Effector CD8-positive, alpha-beta T cell (primary cell): Measurements from ENCODE around the gene FOXN3.
"Not testable (repeated sequence)": the region's sequence is repeated elsewhere in the genome, so short reads cannot be mapped to it uniquely, and the experiment has no call there.

Experiments used
- DNase-seq: peaks from one replicate; lab custom pipeline; 2025; lab: John Stamatoyannopoulos, UW

The FOXN3 gene

DNA sequence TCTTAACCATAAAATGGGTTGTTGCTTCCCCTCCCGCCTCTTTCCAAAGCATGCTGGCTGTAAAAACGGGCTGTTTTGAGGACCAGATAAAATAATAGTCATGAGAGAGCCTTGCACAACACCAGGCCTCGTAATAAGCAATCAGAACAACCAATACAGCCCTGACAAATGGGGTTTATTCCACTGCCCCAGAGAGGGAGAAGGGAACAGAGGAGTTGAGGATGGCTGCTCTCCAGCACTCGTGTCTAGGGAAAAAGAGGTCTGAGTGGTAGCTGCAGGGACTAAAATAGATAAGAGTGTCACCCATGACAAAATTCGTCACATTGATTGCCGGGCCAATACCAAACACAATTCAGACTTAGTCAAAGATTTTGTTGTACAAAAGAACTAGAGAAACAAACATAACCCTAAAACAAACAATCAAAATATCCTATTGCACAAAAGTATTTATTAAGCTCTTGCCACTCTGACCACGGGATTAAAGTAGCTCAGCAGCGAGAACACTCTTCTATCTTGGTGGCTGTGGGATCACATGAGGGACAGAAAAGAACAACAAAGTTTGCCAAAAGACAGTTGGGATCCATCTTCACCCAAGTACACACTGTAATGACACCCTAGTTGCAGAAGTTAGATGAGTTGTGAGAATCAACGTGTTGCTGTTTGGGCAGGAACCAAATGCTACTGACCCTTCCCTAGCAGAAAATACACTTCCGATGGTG, 188.0 kb downstream of the FOXN3 start:
- DNase-seq, result no peak

GRCh38 chr14:89227496-89227836, 189.6 kb downstream of the FOXN3 start:
- DNase-seq, result no peak

- no peak for DNase-seq
These were observed 190.1 kb downstream of the FOXN3 start for GRCh38 chr14:89226801-89227495.

- no peak for DNase-seq
These were observed 191.4 kb downstream of the FOXN3 start for GRCh38 chr14:89225607-89226006.

GRCh38 chr14:89221109-89221810, 195.8 kb downstream of the FOXN3 start:
- no peak for DNase-seq

DNA sequence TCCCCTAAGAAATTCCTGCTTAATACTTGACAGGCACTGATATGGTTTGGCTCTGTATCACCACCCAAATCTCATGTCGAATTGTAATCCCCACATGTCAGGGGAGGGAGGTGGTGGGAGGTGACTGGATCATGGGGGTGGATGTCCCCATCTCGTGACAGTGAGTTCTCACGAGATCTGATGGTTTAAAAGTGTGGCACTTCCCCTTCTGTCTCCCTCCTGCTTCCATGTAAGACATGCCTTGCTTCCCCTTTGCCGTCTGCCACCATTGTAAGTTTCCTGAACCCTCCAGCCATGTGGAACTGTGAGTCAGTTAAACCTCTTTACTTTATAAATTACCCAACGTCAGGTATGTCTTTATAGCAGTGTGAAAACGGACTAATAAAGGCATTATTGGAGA, 198.0 kb downstream of the FOXN3 start:
- DNase-seq, result no peak

GRCh38 chr14:89217891-89218290, 199.1 kb downstream of the FOXN3 start:
- DNase-seq, result no peak

DNA sequence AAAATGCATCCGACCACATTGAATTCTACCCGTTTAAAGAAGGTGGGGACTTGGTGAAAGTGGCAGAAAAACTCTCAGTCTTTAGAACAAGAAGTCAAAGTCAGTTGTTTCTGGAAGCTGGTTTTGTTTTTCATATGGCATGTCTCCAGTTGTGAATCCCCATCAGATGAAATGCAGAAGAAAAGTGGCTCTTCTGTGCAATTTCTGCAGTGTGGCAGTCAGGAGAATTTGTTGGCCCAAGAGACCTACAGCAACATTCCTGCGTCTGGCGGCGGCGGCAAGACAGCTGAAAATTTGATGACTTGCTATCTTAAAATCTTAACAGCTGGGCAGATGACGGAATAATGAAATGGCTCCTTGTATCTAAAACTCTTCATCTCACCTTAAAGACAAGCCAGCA, 201.5 kb downstream of the FOXN3 start:
- DNase-seq, result no peak

- no peak for DNase-seq
These were observed 201.9 kb downstream of the FOXN3 start for GRCh38 chr14:89215114-89215513.

GRCh38 chr14:89214221-89214965, 202.6 kb downstream of the FOXN3 start:
- DNase-seq, result no peak

DNA sequence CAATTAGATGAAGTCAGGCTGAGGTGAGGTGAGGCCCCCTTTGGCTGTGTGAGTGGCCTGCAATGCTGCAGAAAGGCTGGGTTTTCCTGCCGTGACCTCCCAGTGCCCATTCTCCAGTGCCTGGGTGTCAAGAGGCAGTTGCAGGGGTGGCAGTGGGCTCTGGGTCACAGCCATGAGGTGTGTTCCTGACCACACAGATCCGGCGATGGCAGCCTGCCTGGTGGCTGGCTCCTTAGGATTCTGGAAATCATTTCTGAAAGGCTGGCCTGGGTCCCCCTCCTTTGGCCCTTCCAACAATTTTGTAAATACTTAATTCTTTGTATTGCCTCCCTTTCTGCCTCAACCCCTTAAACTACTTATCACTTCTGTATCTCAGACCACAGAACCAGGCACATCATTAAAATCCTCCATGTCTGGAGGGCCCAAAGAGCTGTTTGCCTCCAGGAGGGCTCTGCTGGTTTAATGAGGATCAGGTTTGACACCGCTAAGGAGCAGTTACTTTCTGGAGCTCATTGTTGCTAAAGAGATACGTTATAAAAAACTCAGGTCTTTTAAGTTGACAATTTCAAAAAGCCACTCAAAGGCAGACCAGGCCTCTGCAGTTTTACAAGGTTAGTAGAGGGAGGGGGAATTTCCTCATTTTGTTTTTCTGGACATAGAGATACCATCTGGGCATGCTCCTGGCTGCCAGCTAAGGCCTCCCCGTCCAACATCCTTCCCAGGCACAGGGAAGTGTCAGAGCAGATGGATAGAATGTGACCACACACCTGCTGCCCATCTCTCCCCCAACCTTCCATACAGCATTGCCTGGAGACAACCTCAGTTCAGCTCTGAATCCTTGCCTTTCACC, 204.4 kb downstream of the FOXN3 start:
- no peak for DNase-seq

DNA sequence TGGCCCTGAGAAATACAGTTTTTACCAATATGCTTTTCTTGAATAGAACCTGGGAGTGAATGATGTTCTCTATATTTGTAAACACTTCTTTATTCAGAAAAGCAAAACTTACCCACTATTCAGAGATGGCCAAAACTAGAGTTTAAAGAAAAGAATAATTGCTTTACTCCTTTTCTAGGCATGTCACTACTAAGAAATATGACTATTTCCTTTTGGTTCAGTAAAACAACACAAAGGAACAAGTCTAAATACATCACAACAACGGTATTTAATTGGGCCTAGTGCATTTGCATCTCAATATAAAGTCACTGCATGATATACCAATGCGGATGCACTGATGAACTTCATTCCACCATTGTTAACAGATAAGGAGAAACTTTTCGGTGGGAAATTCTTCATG, 207.5 kb downstream of the FOXN3 start:
- no peak for DNase-seq

DNA sequence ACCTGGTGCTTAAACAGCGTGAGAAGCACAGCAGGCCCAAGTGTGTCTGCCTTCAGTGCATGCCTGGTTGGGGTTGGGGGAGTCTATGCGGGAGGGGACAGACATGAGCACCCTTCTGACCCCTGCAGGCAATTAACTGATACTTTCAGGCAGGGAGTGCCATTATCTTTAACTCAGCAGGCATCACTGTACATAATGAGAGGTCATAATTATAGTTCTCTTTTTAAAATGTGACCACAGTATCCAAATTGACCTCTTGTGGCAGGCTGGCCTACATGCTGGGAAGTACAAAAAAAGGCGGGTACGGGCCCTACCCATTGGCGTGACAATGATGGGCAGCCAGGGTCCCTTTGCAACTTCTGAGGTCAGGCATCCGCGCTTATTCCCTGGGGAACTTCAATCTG, 209.1 kb downstream of the FOXN3 start:
- DNase-seq, result no peak

GRCh38 chr14:89206389-89207031, 210.5 kb downstream of the FOXN3 start:
- DNase-seq, result no peak

- DNase-seq, result no peak
These were observed 211.8 kb downstream of the FOXN3 start for GRCh38 chr14:89205137-89205740.

DNA sequence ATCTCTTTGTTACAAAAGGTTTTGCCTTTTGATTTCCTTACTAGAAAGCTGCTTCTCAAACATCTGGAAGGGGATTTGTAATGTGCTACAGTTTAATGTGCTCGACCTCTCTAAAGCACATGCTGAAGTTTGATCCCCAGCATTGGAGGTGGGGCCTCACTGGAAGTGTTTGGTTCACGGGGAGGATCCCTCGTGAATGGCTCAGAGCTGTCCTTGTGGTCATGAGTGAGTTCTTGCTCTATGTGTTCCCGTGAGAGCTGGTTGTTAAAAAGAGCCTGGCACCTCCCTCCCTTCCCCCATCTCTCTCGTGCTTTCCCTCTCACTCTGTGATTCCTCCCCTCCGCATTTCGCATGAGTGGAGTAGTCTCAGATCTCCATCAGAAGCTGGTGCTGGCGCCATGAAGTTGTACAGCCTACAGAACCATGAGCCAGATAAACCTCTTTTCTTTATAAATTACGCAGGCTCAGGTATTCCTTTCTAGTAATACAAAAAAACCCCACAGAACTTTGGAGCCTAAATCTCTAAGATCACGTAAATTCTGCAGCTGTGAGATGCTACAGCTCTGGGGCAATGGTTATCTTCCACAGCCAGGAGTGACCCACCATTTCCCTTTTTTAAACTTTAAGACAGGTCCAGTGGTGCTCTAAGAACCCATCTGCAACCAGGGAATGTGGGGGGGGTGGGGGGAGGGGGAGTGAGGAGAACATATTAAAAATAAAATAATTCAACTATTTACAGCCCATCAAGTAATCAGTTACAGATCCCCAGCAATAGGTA, 214.4 kb downstream of the FOXN3 start:
- DNase-seq, result no peak

GRCh38 chr14:89201645-89202044, 215.4 kb downstream of the FOXN3 start:
- DNase-seq, result no peak

- not testable (repeated sequence) for DNase-seq
These were observed 217.7 kb downstream of the FOXN3 start for GRCh38 chr14:89199357-89199756.

DNA sequence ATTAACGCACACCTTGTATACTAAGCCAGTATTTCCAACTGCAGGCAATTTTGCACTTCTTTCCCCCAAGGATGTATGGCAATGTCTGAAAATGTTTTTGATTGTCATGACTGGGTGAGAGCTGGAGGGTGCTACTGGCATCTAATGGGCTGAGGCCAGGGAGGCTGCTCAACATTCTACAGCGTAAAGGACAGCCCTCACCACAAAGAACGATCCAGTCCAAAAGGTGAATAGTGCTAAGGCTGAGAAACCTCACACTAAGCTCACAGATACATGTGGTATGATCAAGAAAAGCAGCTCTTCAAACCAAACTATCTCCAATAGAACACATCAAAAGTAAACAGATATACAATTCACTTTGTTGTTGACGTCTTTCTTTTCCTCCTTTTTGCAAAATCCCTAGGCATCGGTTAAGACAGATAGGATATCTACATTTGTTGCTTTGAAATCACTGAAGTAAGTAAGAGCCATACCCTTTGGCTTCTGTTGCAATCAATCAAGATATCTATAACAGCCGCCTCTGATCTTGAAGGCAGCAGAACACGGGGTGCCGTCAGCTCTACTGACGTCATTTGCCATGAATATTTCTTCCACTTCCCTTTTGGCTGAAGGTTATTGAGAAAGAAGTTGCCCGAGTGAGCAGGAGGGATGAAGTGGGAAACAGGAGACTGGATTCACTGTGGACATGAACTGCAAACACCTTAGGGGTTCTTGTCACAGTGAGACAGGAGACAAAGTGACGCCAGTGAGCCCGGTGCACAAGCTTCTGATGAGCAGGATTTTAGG, 218.3 kb downstream of the FOXN3 start:
- DNase-seq, result no peak
